Measurements from ENCODE around the gene RNF157. TPM values are rescaled to one million over a fixed set of nuclear protein-coding genes. Genes with fewer than 3 reads are reported as not detected.

The RNF157 gene
- polyA plus RNA-seq, 1 donor from 2014 or later = 0.43 TPM

DNA sequence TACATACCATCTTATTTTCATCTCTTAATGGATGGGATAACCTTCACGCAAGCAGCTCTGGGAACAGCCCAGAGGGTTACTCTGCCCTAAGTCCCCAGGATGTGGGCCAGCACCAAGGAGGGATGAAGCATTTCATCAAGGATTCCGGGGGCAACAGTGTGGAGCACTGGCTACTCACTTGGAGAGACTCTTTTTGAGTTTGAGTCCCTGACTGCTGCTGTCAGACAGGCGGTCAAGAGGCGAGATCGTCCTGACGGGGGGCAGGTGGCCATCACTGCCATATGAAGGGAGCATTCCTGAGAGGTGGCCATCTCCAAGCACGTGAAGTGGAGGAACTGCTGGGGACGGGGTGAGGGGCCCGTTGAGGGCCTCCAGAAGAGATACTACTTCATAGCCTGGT lies 81.1 kb downstream of the RNF157 start:
- Mint-ChIP-seq H3K9me3 (no peaks in the 10 kb centered on the region), H3K4me3 (no peak overlapping the region), H3K27me3 (peaks cover 7% of the 10 kb centered on the region), H3K36me3 (peaks cover 2% of the 10 kb centered on the region), H3K4me1 (no peaks in the 10 kb centered on the region), H3K27ac (peak overlapping the region in 1 of 3 donors; percentile 43)

DNA sequence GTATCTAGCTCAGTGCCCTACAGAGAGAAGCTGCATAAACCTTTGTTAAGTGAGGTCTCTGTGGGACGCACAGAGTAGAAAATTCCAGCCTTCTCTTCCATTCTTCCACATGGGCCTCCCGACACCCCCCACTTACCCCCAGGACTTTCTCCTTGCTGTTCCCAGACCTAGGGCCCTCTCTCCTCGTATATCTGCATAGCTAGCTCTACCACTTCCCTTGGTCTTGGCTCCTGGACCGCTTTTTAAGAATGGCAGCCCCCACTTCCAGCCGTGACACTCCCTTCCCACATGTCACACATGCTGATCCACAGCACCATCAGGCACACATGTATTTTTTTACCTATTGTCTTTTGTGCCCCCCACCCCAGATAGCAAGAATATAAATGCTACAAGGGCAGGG lies 82.5 kb downstream of the RNF157 start:
- peaks cover 2% of the 10 kb centered on the region for H3K36me3 Mint-ChIP-seq
- peaks cover 7% of the 10 kb centered on the region for H3K27me3 Mint-ChIP-seq
- no peaks in the 10 kb centered on the region for H3K4me1 Mint-ChIP-seq
- H3K9me3 Mint-ChIP-seq = no peaks in the 10 kb centered on the region
- H3K27ac Mint-ChIP-seq = no peak overlapping the region
- H3K4me3 Mint-ChIP-seq = no peak overlapping the region

- Mint-ChIP-seq H3K4me3 (no peak overlapping the region), H3K4me1 (peaks cover 0 to under 1% (median 0%) of the 10 kb centered on the region in 3 donors), H3K27ac (no peak overlapping the region), H3K36me3 (peaks cover 2% of the 10 kb centered on the region), H3K27me3 (peaks cover 7% of the 10 kb centered on the region), H3K9me3 (no peaks in the 10 kb centered on the region)
Measured at GRCh38 chr17:76156662-76156991, 83.7 kb downstream of the RNF157 start.

DNA sequence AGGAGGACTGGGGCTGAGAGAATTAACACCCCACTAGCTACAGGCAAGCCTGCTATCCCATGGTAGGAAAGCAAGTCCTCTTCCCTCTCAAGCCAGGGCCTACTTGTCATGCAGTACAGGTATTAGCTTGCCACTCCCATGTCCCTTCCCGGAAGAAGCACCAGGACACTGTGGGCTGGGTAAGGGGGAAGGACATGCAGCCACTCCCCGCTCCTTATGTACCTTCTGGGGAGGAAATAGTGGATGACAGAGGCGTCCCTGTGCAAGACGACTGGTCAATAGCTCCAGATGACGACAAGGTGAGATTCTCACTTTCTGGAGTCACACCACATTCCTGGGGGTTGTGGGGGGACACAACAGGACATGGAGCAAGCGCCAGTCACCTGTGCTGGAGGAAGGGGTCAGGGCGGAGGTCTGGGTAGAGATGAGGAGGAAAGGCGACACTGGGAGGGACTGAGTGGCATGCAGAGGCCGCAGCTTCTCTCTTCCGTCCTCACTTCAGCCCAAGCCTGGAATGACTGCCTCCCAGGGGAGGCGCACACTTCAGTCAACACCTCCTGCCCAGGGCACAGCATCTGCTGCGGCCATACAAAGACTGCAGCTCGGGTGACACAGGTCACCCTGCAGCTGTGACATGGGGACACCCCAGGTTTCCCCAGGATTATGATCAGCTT lies 84.2 kb downstream of the RNF157 start:
- Mint-ChIP-seq H3K4me3 (no peak overlapping the region), H3K27me3 (peaks cover 7% of the 10 kb centered on the region), H3K9me3 (no peaks in the 10 kb centered on the region), H3K36me3 (peaks cover 2% of the 10 kb centered on the region), H3K27ac (no peak overlapping the region), H3K4me1 (peaks cover 0 to 2% (median 0%) of the 10 kb centered on the region in 3 donors)

DNA sequence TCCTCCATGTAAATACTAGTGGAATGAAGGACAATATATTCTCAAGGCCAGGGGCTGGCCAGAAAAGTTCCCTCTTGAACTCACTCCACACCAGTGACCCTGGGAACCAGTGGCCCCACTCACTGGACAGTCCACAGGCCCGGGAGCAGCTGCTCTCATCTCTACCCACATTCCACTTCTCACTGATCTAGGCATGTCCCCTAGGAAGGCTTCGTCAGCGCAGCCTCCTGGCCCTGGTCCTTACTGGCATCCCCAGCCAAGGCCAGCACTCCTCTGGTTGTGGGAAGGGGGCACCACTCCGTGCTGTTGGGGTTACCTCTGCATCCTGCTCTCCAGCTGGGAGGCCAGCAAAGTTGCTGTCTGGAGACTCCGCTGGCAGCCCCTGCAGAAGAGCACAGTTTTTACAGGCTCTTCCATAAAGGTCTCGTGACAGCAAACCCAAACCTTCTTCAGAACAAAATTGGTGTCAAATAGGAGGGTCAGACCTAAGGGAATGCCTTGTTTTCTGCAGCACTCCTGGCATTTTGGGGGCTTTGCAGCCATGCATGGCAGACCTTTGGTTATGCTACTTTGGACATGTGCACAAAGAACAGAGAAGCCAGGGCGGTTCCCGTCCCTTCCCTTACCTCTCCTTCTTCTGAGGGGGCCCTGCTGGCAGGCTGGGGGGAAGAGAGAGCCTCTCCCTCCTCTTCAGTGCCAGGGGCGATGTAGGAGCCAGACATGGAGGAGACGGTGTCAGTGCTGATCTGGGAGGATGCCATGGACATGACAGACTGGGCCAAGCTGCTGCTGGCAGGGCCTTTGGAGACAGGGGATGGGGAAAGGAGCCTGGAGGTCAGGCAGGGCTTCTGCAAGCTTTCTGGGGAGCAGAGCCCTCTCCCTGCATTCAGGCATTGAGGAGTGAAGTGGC lies 85.1 kb downstream of the RNF157 start:
- Mint-ChIP-seq H3K4me1 (peaks cover 0 to 2% (median 0%) of the 10 kb centered on the region in 3 donors), H3K27ac (peak overlapping the region in 2 of 3 donors; percentile 23 to 59), H3K4me3 (no peak overlapping the region), H3K36me3 (peaks cover 2% of the 10 kb centered on the region), H3K9me3 (no peaks in the 10 kb centered on the region), H3K27me3 (peaks cover 7% of the 10 kb centered on the region)

DNA sequence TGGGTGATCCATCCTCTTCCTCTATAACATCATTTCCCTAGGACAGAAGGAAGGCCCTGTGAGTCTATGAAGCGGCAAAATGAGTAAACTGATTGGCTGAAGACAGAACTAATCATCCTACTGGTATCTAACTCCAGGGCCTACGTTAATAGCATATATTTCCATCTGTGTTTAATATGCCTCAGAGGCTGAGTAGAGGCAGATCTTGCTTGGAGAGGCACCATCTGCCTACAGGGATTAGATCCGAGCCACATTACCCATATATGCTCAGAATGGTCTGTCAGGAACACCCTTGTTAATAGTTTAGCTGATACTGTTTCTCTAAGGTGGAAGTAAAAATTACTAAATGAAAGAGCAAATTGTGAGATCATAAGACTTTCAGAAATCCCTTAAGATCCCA lies 86.0 kb downstream of the RNF157 start:
- Mint-ChIP-seq H3K27ac (peak overlapping the region in 1 of 3 donors; percentile 23), H3K36me3 (peaks cover 1% of the 10 kb centered on the region), H3K27me3 (peaks cover 7% of the 10 kb centered on the region), H3K4me1 (peaks cover 0 to 2% (median 0%) of the 10 kb centered on the region in 3 donors), H3K4me3 (no peak overlapping the region), H3K9me3 (no peaks in the 10 kb centered on the region)

- no peak overlapping the region for H3K27ac Mint-ChIP-seq
- H3K9me3 Mint-ChIP-seq = no peaks in the 10 kb centered on the region
- H3K4me3 Mint-ChIP-seq = no peak overlapping the region
- H3K36me3 Mint-ChIP-seq = no peaks in the 10 kb centered on the region
- H3K27me3 Mint-ChIP-seq = peaks cover 7% of the 10 kb centered on the region
- peaks cover 0 to 2% (median 2%) of the 10 kb centered on the region in 3 donors for H3K4me1 Mint-ChIP-seq
Measured at GRCh38 chr17:76153640-76154039, 86.7 kb downstream of the RNF157 start.

DNA sequence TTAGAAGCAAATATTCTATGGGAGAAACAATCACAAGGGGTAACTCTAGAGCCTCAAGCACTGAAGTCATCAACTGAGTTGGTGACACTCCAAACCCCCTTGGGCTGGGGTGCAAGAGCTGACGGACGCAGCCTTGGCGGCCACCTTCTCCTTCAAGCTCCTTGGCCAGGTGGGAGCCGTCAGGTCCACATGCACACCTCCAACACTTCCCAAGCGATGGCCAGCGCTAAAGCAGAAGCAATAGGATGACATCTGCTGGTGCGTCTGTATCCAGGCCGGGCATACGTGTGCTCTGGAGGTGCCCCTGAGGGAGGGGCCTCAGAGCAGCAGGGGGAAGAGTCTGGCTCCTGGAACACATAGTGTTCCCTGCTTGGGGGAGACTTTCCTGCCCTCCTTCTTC lies 87.1 kb downstream of the RNF157 start:
- Mint-ChIP-seq H3K27ac (no peak overlapping the region), H3K36me3 (no peaks in the 10 kb centered on the region), H3K4me1 (peaks cover 0 to 2% (median 2%) of the 10 kb centered on the region in 3 donors), H3K27me3 (peaks cover 7% of the 10 kb centered on the region), H3K9me3 (no peaks in the 10 kb centered on the region), H3K4me3 (no peak overlapping the region)

DNA sequence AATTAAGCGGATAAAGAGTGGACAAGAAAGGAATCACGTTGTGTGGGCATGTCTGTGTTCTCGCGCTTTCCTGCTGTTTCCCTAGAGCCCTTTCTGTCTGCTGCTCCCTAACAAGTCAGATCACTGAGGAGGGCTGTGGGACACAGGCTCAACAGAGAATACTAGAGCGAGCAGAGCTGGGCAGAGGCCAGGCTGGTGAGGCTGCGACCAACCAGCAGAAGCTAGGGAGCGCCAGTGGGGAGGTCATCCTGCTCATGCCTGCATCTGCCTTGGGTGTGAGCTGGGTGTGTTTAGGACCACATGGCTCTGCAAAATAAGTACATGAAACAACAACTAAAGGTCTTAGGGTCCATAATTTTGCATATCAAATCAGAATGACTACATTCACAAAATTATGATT lies 87.7 kb downstream of the RNF157 start:
- peaks cover 7% of the 10 kb centered on the region for H3K27me3 Mint-ChIP-seq
- H3K36me3 Mint-ChIP-seq = no peaks in the 10 kb centered on the region
- H3K4me3 Mint-ChIP-seq = no peak overlapping the region
- H3K9me3 Mint-ChIP-seq = no peaks in the 10 kb centered on the region
- H3K27ac Mint-ChIP-seq = peak overlapping the region in 1 of 3 donors; percentile 54
- peaks cover 0 to 2% (median 2%) of the 10 kb centered on the region in 3 donors for H3K4me1 Mint-ChIP-seq

- peaks cover 0 to 5% (median 2%) of the 10 kb centered on the region in 3 donors for H3K4me1 Mint-ChIP-seq
- no peak overlapping the region for H3K4me3 Mint-ChIP-seq
- H3K27ac Mint-ChIP-seq = no peak overlapping the region
- no peaks in the 10 kb centered on the region for H3K9me3 Mint-ChIP-seq
- peaks cover 7% of the 10 kb centered on the region for H3K27me3 Mint-ChIP-seq
- H3K36me3 Mint-ChIP-seq = no peaks in the 10 kb centered on the region
Measured at GRCh38 chr17:76151896-76152454, 88.3 kb downstream of the RNF157 start.

- Mint-ChIP-seq H3K9me3 (no peaks in the 10 kb centered on the region), H3K27ac (peak overlapping the region in 1 of 3 donors; percentile 59), H3K27me3 (no peaks in the 10 kb centered on the region), H3K36me3 (no peaks in the 10 kb centered on the region), H3K4me3 (no peak overlapping the region), H3K4me1 (peaks cover 2 to 11% (median 7%) of the 10 kb centered on the region in 3 donors)
Measured at GRCh38 chr17:76150712-76151622, 89.3 kb downstream of the RNF157 start.

GRCh38 chr17:76149214-76149613 lies 91.1 kb downstream of the RNF157 start:
- peak overlapping the region in 1 of 3 donors; percentile 73 for H3K27ac Mint-ChIP-seq
- no peaks in the 10 kb centered on the region for H3K9me3 Mint-ChIP-seq
- H3K4me3 Mint-ChIP-seq = peak overlapping the region in 1 of 4 donors; percentile 23
- H3K27me3 Mint-ChIP-seq = no peaks in the 10 kb centered on the region
- peaks cover 15 to 25% (median 20%) of the 10 kb centered on the region in 3 donors for H3K4me1 Mint-ChIP-seq
- no peaks in the 10 kb centered on the region for H3K36me3 Mint-ChIP-seq

- H3K36me3 Mint-ChIP-seq = no peaks in the 10 kb centered on the region
- H3K4me3 Mint-ChIP-seq = no peak overlapping the region
- H3K9me3 Mint-ChIP-seq = no peaks in the 10 kb centered on the region
- H3K27ac Mint-ChIP-seq = no peak overlapping the region
- no peaks in the 10 kb centered on the region for H3K27me3 Mint-ChIP-seq
- H3K4me1 Mint-ChIP-seq = peaks cover 19 to 31% (median 25%) of the 10 kb centered on the region in 3 donors
Measured at GRCh38 chr17:76148015-76148326, 92.3 kb downstream of the RNF157 start.

DNA sequence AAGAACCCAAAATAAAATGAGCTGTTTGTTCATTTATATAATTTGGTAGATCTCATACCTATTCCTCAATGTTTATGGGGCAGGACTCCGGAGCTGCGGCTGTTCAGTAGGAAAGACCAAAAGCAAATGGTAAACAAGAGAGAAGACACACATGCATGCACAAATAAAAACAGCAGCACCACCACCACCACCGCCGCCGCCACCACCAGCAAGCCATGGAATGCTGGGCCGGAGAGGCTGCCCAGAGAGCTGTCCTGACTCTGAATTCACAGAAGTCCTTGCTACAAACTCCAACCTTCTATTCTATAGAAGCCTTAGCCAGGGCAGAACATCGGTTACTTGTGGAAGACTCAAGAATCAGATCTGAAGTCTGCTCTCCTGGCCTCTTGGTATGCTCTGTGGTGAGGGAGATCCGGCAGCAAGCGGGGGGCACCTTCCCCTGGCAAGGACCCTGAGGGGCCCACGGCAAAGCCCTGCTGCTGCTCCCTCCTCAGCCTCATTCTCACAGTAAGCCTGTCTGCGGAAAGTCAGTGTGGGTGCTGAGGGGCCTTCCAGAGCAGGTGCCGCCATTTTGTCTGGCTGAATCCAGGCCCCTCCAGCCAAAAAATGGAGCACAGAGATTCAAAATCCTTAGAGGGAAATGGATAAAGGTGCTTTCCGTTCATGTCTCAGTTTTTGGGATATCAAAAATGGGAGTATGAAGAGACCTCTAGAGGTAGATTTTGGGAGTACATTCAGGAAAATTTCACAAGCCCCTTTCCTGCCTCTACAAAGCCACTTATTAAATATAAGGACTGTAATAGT lies 92.9 kb downstream of the RNF157 start:
- Mint-ChIP-seq H3K27ac (no peak overlapping the region), H3K36me3 (no peaks in the 10 kb centered on the region), H3K4me1 (peaks cover 25 to 35% (median 30%) of the 10 kb centered on the region in 3 donors), H3K27me3 (no peaks in the 10 kb centered on the region), H3K9me3 (no peaks in the 10 kb centered on the region), H3K4me3 (no peak overlapping the region)
